ENCODE results near the gene TNFSF12.

The TNFSF12 gene

GRCh38 chr17:7549401-7550055, 670 bp downstream of the TNFSF12 start:
- Mint-ChIP-seq H3K9me3 (no peaks in the 10 kb centered on the region), H3K36me3 (ENCODE audit: low read depth) (no peaks in the 10 kb centered on the region), H3K4me3 (peak overlapping the region; percentile 73), H3K4me1 (peaks cover 29% of the 10 kb centered on the region), H3K27me3 (ENCODE audit: low read depth, poor library complexity) (peaks cover 46% of the 10 kb centered on the region), H3K27ac (peak overlapping the region; percentile 23)
- no peak for DNase-seq
- TF ChIP-seq CTCF (IDR thresholded peaks at IDR 0.05) = no peak

- no peak for DNase-seq
- TF ChIP-seq CTCF (IDR thresholded peaks at IDR 0.05) = no peak
- no peaks in the 10 kb centered on the region for H3K36me3 Mint-ChIP-seq (ENCODE audit: low read depth)
- no peak overlapping the region for H3K4me3 Mint-ChIP-seq
- H3K27ac Mint-ChIP-seq = no peak overlapping the region
- no peaks in the 10 kb centered on the region for H3K9me3 Mint-ChIP-seq
- peaks cover 33% of the 10 kb centered on the region for H3K4me1 Mint-ChIP-seq
- H3K27me3 Mint-ChIP-seq (ENCODE audit: low read depth, poor library complexity) = peaks cover 39% of the 10 kb centered on the region
Measured at GRCh38 chr17:7550344-7550743, 1.5 kb downstream of the TNFSF12 start.

DNA sequence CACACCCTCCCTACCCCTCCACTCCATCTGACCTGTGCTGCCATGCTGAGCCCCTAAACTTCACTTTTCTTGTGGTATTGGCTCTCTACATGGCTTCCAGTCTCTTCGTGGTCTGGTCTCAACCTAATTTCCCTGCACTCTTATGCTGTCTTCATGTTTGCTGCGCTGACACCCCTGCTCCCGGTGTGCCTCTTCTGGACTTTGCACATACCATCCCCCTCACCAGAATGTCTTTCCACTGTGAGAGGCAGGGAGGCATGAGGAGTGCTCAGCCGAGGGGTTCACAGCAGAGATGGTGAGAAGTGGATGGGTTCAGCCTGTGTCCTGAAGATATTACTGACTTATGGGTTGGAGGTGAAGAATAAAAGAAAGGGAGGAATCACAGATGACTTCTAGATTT, 2.5 kb downstream of the TNFSF12 start:
- Mint-ChIP-seq H3K4me3 (no peak overlapping the region), H3K9me3 (no peaks in the 10 kb centered on the region), H3K4me1 (peaks cover 38% of the 10 kb centered on the region), H3K27me3 (ENCODE audit: low read depth, poor library complexity) (peaks cover 40% of the 10 kb centered on the region), H3K36me3 (ENCODE audit: low read depth) (no peaks in the 10 kb centered on the region), H3K27ac (no peak overlapping the region)
- no peak for TF ChIP-seq CTCF (IDR thresholded peaks at IDR 0.05)
- DNase-seq = no peak

DNA sequence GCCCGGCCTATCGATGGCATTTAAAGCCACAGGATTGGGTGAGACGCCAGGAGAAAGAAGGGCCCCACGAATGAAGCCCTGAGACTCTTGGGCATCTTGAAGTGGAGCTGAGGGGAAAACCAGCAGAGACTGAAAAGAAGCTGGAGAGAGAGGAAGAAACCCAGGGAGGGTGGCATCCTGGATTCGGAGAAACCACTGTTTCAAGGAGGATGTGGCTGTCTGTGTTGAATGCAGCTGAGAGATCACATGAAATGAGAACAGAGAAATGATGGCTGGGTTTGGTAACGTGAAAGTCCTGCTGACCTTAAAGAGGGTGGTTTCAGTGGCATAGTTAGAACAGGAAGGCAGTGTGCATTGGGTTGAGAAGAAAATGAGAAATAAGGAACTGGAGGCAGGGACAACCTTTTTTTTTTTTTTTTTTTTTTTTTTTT, 3.8 kb downstream of the TNFSF12 start:
- H3K4me3 Mint-ChIP-seq = no peak overlapping the region
- H3K27me3 Mint-ChIP-seq (ENCODE audit: low read depth, poor library complexity) = peaks cover 34% of the 10 kb centered on the region
- no peaks in the 10 kb centered on the region for H3K36me3 Mint-ChIP-seq (ENCODE audit: low read depth)
- DNase-seq = no peak
- no peaks in the 10 kb centered on the region for H3K9me3 Mint-ChIP-seq
- peaks cover 42% of the 10 kb centered on the region for H3K4me1 Mint-ChIP-seq
- H3K27ac Mint-ChIP-seq = no peak overlapping the region
- TF ChIP-seq CTCF (IDR thresholded peaks at IDR 0.05) = no peak

- Mint-ChIP-seq H3K27ac (no peak overlapping the region), H3K4me3 (no peak overlapping the region), H3K4me1 (peaks cover 46% of the 10 kb centered on the region), H3K9me3 (no peaks in the 10 kb centered on the region), H3K27me3 (ENCODE audit: low read depth, poor library complexity) (peaks cover 30% of the 10 kb centered on the region), H3K36me3 (ENCODE audit: low read depth) (no peaks in the 10 kb centered on the region)
- no peak for DNase-seq
- TF ChIP-seq CTCF (IDR thresholded peaks at IDR 0.05) = no peak
Measured at GRCh38 chr17:7553356-7553755, 4.5 kb downstream of the TNFSF12 start.

GRCh38 chr17:7555320-7555948, 6.6 kb downstream of the TNFSF12 start:
- no peak overlapping the region for H3K27ac Mint-ChIP-seq
- H3K36me3 Mint-ChIP-seq (ENCODE audit: low read depth) = no peaks in the 10 kb centered on the region
- peaks cover 37% of the 10 kb centered on the region for H3K27me3 Mint-ChIP-seq (ENCODE audit: low read depth, poor library complexity)
- H3K9me3 Mint-ChIP-seq = no peaks in the 10 kb centered on the region
- DNase-seq = no peak
- TF ChIP-seq CTCF (IDR thresholded peaks at IDR 0.05) = no peak
- H3K4me3 Mint-ChIP-seq = no peak overlapping the region
- peaks cover 53% of the 10 kb centered on the region for H3K4me1 Mint-ChIP-seq

Data from nephron progenitor cell (in vitro differentiated cells).